ENCODE data around the gene MEAK7. TPM values are rescaled to one million over a fixed set of nuclear protein-coding genes. Genes with fewer than 3 reads are reported as not detected.

The MEAK7 gene
- total and polyA plus RNA-seq, 2 of the 4 experiments (the other 2 are of a cell fraction), result 27.4 to 39.0 TPM

- Histone ChIP-seq H3K27ac (ENCODE audit: insufficient read depth, low read length) (peak overlapping the region; percentile 17; the same call in 1 of the 2 replicates), H4K91ac (ENCODE audit: insufficient read depth, low read depth, low read length) (peak overlapping the region; percentile 53), H3K9me3 (ENCODE audit: control insufficient read depth, insufficient read depth, low read length) (peaks cover 9% of the 10 kb centered on the region), H2BK20ac (ENCODE audit: low read depth, low read length) (peak overlapping the region; percentile 78; the same call in 1 of the 2 replicates), H2AK9ac (replicated peaks; ENCODE audit: low read depth, low read length, poor library complexity) (peak overlapping the region; percentile 17), H3K9me1 (ENCODE audit: insufficient read depth, low read length) (peaks cover 12% of the 10 kb centered on the region), H3K4ac (ENCODE audit: low read depth, low read length) (peak overlapping the region; percentile 79), H3K79me1 (ENCODE audit: low read depth in 1 of 2, low read length in 2 of 2) (no peaks in the 10 kb centered on the region; a peak in 1 of 4 replicates), H3K4me1 (ENCODE audit: control insufficient read depth, insufficient read depth, low read length) (peaks cover 14% of the 10 kb centered on the region), H3K18ac (ENCODE audit: low read depth, low read length) (peak overlapping the region; percentile 1; the same call in 1 of the 2 replicates), H3K23ac (ENCODE audit: low read depth, low read length) (peak overlapping the region; percentile 29), H2BK15ac (ENCODE audit: low read depth, low read length) (peak overlapping the region; percentile 70; the same call in 1 of the 3 replicates), H4K8ac (ENCODE audit: low read depth in 2 of 2, low read length in 2 of 2) (peak overlapping the region; percentile 76 to 92), H3K4me3 (ENCODE audit: insufficient read depth, low read depth, low read length) (no peak overlapping the region), H3K56ac (ENCODE audit: extremely low read depth, insufficient read depth, low read length) (peak overlapping the region; percentile 24; the same call in 1 of the 2 replicates), H3K14ac (replicated peaks; ENCODE audit: low read depth, low read length) (peak overlapping the region; percentile 75), H4K5ac (ENCODE audit: low read depth, low read length) (peak overlapping the region; percentile 19), H2BK5ac (ENCODE audit: low read depth, low read length, poor library complexity, severe bottlenecking) (no peak overlapping the region), H3K4me2 (ENCODE audit: low read depth, low read length) (no peak overlapping the region), H2AFZ (replicated peaks; ENCODE audit: low read length, poor library complexity) (peak overlapping the region; percentile 81), H3K36me3 (ENCODE audit: control insufficient read depth, insufficient read depth, low read length) (no peaks in the 10 kb centered on the region), H2BK120ac (ENCODE audit: low read depth, low read length) (peak overlapping the region; percentile 69), H3K9ac (ENCODE audit: low read depth, low read length) (peak overlapping the region; percentile 2; the same call in 1 of the 2 replicates), H4K20me1 (ENCODE audit: insufficient read depth, low read length) (no peaks in the 10 kb centered on the region), H2AK5ac (ENCODE audit: low read depth, low read length) (peak overlapping the region; percentile 61), H3K27me3 (ENCODE audit: control insufficient read depth, insufficient read depth, low read length) (no peaks in the 10 kb centered on the region)
- in situ Hi-C loops (cut with MboI; ENCODE audit: low sequenced_read_pairs) (no loop called here), intact Hi-C loops (cut with micrococcal nuclease) (no loop called here), dilution Hi-C loops (cut with HindIII; ENCODE audit: low sequenced_read_pairs, unreplicated experiment) (no loop called here)
- BruUV-seq (replicated peaks), result no TSS peak
- 32% methylated on average over 21 of the region's 29 CpGs; no CpG with 5 or more reads in 1 of the 2 experiments for WGBS, 2 experiments (ENCODE audit: extremely low coverage in 2 of 2, insufficient read length in 1 of 2)
- DNase-seq (peak; percentile 49), ATAC-seq (ENCODE audit: low read depth) (peak; percentile 21; the same call in 1 of the 2 replicates)
- POLR2A ChIA-PET (ENCODE audit: unreplicated experiment), result no interaction called here
- CTCF ChIA-PET, result no interaction called here
- TF ChIP-seq ELK1 (IDR thresholded peaks at IDR 0.05; ENCODE audit: borderline replicate concordance, low read depth, low read length), result no peak
- TF ChIP-seq NFE2L2 (IDR thresholded peaks at IDR 0.05; ENCODE audit: low read depth, low read length), result no peak
- TF ChIP-seq MXI1 (IDR thresholded peaks at IDR 0.05; ENCODE audit: borderline replicate concordance, low read depth, low read length), result peak; percentile 15; the same call in 1 of the 2 replicates
- TF ChIP-seq CTCF (conservative IDR thresholded peaks at IDR 0.05; ENCODE audit: low read depth, low read length), result no peak
- TF ChIP-seq RCOR1 (IDR thresholded peaks at IDR 0.05; ENCODE audit: insufficient replicate concordance, low read length), result no peak
Observed at GRCh38 chr16:84526794-84527531, 22.5 kb upstream of the MEAK7 start.
